Omental fat pad (tissue), 4 donors: Measurements from ENCODE around the gene RNMT. TPM values are rescaled to one million over a fixed set of nuclear protein-coding genes. Genes with fewer than 3 reads are reported as not detected.

Experiments
- ATAC-seq: fragments of 150-250 bp; one replicate; pipeline ENCODE4 v1.9.1; 2016; ENCODE audit warnings: mild to moderate bottlenecking, moderate library complexity; ENCODE audit not compliant: low FRiP score
- DNase-seq: peaks from one replicate; pipeline ENCODE4 v3.0.0-alpha.2; 2019; ENCODE audit warnings: low spot score
- CTCF ChIP-seq, 3 donors: fragments of 450-650 bp; IDR thresholded peaks; one replicate each; pipeline ENCODE4 v1.5.1; 2016 to 2017; ENCODE audit warnings: antibody characterized with exemption in 3 of 3, mild to moderate bottlenecking in 3 of 3, moderate library complexity in 2 of 3
- total RNA-seq, 4 donors: library from RNA; depleted of rRNA; stranded (reverse); fragments of >200 nt; gene quantifications; one replicate each; pipeline ENCODE4 v1.1.0, GENCODE V29; 2016

Gene RNMT
- total RNA-seq, 4 donors from 2014 or later, result 18.5 to 24.0 (median 21.9) TPM

GRCh38 chr18:13800505-13801259, 74.2 kb downstream of the RNMT start:
- ATAC-seq, result peak; percentile 97
- TF ChIP-seq CTCF (IDR thresholded peaks at IDR 0.05), result no peak
- no peak for DNase-seq

- DNase-seq (no peak), ATAC-seq (peak; percentile 14)
- no peak for TF ChIP-seq CTCF (IDR thresholded peaks at IDR 0.05)
Observed at GRCh38 chr18:13801260-13801601, 74.8 kb downstream of the RNMT start.

GRCh38 chr18:13804305-13804704, 77.8 kb downstream of the RNMT start:
- no peak for TF ChIP-seq CTCF (IDR thresholded peaks at IDR 0.05)
- no peak for DNase-seq
- no peak for ATAC-seq

- DNase-seq (no peak), ATAC-seq (no peak)
- no peak for TF ChIP-seq CTCF (IDR thresholded peaks at IDR 0.05)
Observed at GRCh38 chr18:13808294-13809042, 82.0 kb downstream of the RNMT start.

- no peak for TF ChIP-seq CTCF (IDR thresholded peaks at IDR 0.05)
- ATAC-seq (no peak), DNase-seq (no peak)
Observed at GRCh38 chr18:13809043-13809430, 82.6 kb downstream of the RNMT start.

GRCh38 chr18:13809531-13810255, 83.2 kb downstream of the RNMT start:
- no peak for DNase-seq
- no peak for ATAC-seq

More at GRCh38 chr18:13809531-13810255, 83.2 kb downstream of the RNMT start:
- no peak for TF ChIP-seq CTCF (IDR thresholded peaks at IDR 0.05)
